K562 (cell line): ENCODE results near the gene HEMK1. TPM values are rescaled to one million over a fixed set of nuclear protein-coding genes. Genes with fewer than 3 reads are reported as not detected.

Source experiments
- ATAC-seq: fragments of 200-7000 bp; cut with Tn5 transposase; 3 replicates; pipeline ENCODE4 v1.9.1; 2020; ENCODE audit warnings: moderate library complexity
- BruUV-seq: library from RNA; stranded (reverse); fragments of 400-500 nt; replicated peaks from 2 replicates; lab custom pipeline; 2021; lab: Mats Ljungman, UMichigan
- CTCF ChIA-PET: fragments of 300-600 bp; formaldehyde crosslinking; extraction: SDS; loops from one replicate; lab custom pipeline; 2021; ENCODE audit warnings: low intra/inter-chr PET ratio; lab: Yijun Ruan, JAX
- POLR2A ChIA-PET: fragments of 300-600, 350-650 bp; sonication (Branson Sonifier 250); formaldehyde crosslinking; extraction: SDS; loops from one replicate; lab custom pipeline; 2021; ENCODE audit warnings: antibody characterized with exemption, inconsistent platforms; lab: Yijun Ruan, JAX
- DNase-seq, 4 experiments: peaks; one replicate each; pipeline versions ENCODE4 v3.0.0 to v3.0.0-alpha.2; 2011 to 2018; ENCODE audit warnings: low spot score in 3 of 4, mixed read lengths in 3 of 4; ENCODE audit errors: extremely low read depth in 1 of 4
- FAIRE-seq: peaks from 2 replicates; lab custom pipeline; 2011; peaks lifted over from hg19 to GRCh38; lab: Jason Lieb, UNC
- H2AFZ ChIP-seq: 2 replicates; pipeline ENCODE4 v1.6.0; 2011; ENCODE audit warnings: low read depth, low read length, control low read depth, inconsistent platforms
- H3K27ac ChIP-seq: fragments of 200-600 bp; 3 replicates; pipeline ENCODE4 v1.8.0; 2011; ENCODE audit warnings: low read depth, mild to moderate bottlenecking, control low read depth, inconsistent platforms, low read length, moderate library complexity, mixed read lengths; ENCODE audit errors: extremely low read depth
- H3K27me3 ChIP-seq, 2 experiments: fragments of 300-600 bp in 1 of 2; 2 replicates in 1 of 2; 3 replicates in 1 of 2; pipeline versions ENCODE4 v1.6.0 to v1.8.0; 2011; ENCODE audit warnings: inconsistent platforms in 2 of 2, low read length in 2 of 2, mild to moderate bottlenecking in 1 of 2, mixed read lengths in 1 of 2, moderate library complexity in 1 of 2; ENCODE audit not compliant: control insufficient read depth in 2 of 2, insufficient read depth in 2 of 2
- H3K36me3 ChIP-seq: fragments of 300-600 bp; 3 replicates; pipeline ENCODE4 v1.8.0; 2011; ENCODE audit warnings: mild to moderate bottlenecking, low read length, inconsistent platforms; ENCODE audit not compliant: control insufficient read depth, insufficient read depth
- H3K4me1 ChIP-seq, 2 experiments: fragments of 200-600 bp in 1 of 2; replicated peaks in 1 of 2; 2 replicates in 1 of 2; 3 replicates in 1 of 2; pipeline versions ENCODE4 v1.5.1 to v1.8.0; 2011; ENCODE audit warnings: inconsistent platforms in 2 of 2, low read length in 2 of 2, mild to moderate bottlenecking in 1 of 2, mixed read lengths in 1 of 2, moderate library complexity in 1 of 2; ENCODE audit not compliant: control insufficient read depth in 2 of 2, insufficient read depth in 2 of 2
- H3K4me2 ChIP-seq: 2 replicates; pipeline ENCODE4 v1.6.1; 2011; ENCODE audit warnings: low read length, control low read depth, inconsistent platforms, mixed read lengths; ENCODE audit not compliant: insufficient read depth
- H3K4me3 ChIP-seq: fragments of 200-600 bp; sonication (generic), shearing (Covaris generic); 2 replicates; pipeline ENCODE4 v1.5.1; 2016; ENCODE audit warnings: control low read depth, inconsistent platforms
- H3K79me2 ChIP-seq: fragments of 200-600 bp; 3 replicates; pipeline ENCODE4 v1.8.0; 2011; ENCODE audit warnings: low read length, inconsistent platforms; ENCODE audit not compliant: control insufficient read depth, insufficient read depth
- H3K9ac ChIP-seq, 2 experiments: 2 replicates each; pipeline versions ENCODE4 v1.6.0 to v1.6.1; 2011; ENCODE audit warnings: low read depth in 2 of 2, low read length in 2 of 2, control low read depth in 1 of 2, inconsistent platforms in 1 of 2, mild to moderate bottlenecking in 1 of 2, mixed read lengths in 1 of 2; ENCODE audit not compliant: insufficient read depth in 1 of 2
- H3K9me1 ChIP-seq: one replicate; pipeline ENCODE4 v1.6.0; 2011; ENCODE audit warnings: inconsistent platforms, mild to moderate bottlenecking, low read length, moderate library complexity; ENCODE audit not compliant: control insufficient read depth, insufficient read depth
- H3K9me3 ChIP-seq: replicated peaks from 2 replicates; pipeline ENCODE4 v1.5.1; 2011; ENCODE audit warnings: low read depth, low read length, inconsistent platforms; ENCODE audit not compliant: control insufficient read depth, insufficient read depth
- H4K20me1 ChIP-seq: replicated peaks from 2 replicates; pipeline ENCODE4 v1.6.1; 2011; ENCODE audit warnings: low read length, inconsistent platforms, mixed read lengths; ENCODE audit not compliant: control insufficient read depth, insufficient read depth
- ATF3 ChIP-seq, 2 experiments: fragments of 450-650 bp in 1 of 2; sonication (generic) in 1 of 2; formaldehyde crosslinking in 1 of 2; IDR thresholded peaks in 1 of 2; conservative IDR thresholded peaks in 1 of 2; 2 replicates each; pipeline versions ENCODE4 v1.6.1 to v1.8.1; 2016 to 2023; ENCODE audit warnings: mild to moderate bottlenecking in 2 of 2, moderate library complexity in 2 of 2, inconsistent platforms in 1 of 2, missing genetic modification reagents in 1 of 2
- DDX20 ChIP-seq: fragments of 450-650 bp; IDR thresholded peaks from 2 replicates; pipeline ENCODE4 v1.6.1; 2016; ENCODE audit warnings: missing genetic modification characterization, low read depth, mild to moderate bottlenecking, missing compliant biosample characterization, moderate library complexity
- FOXJ3 ChIP-seq: sonication (generic); formaldehyde crosslinking; IDR thresholded peaks from 2 replicates; pipeline ENCODE4 v1.4.0; 2020; ENCODE audit warnings: mild to moderate bottlenecking, missing genetic modification reagents
- JUN ChIP-seq, 2 experiments: sonication (generic) in 1 of 2; formaldehyde crosslinking in 1 of 2; IDR thresholded peaks; 2 replicates each; pipeline versions ENCODE4 v1.6.1 to v1.8.0; 2012 to 2022; ENCODE audit warnings: borderline replicate concordance in 2 of 2, mild to moderate bottlenecking in 2 of 2, improper control_type of control experiment in 1 of 2, low read depth in 1 of 2, low read length in 1 of 2, missing genetic modification reagents in 1 of 2
- L3MBTL2 ChIP-seq: fragments of 450-650 bp; IDR thresholded peaks from 2 replicates; pipeline ENCODE4 v1.6.1; 2016; ENCODE audit warnings: mild to moderate bottlenecking, moderate library complexity
- MAFF ChIP-seq: IDR thresholded peaks from 2 replicates; pipeline ENCODE4 v1.6.1; 2012; ENCODE audit warnings: low read length, improper control_type of control experiment
- RBM17 ChIP-seq: fragments of 200-400 bp; formaldehyde crosslinking; IDR thresholded peaks from 2 replicates; pipeline ENCODE4 v1.6.1; 2017; ENCODE audit warnings: low read depth, mild to moderate bottlenecking, low read length, borderline replicate concordance
- RFX7 ChIP-seq: fragments of 250-450 bp; sonication (Bioruptor Pico); IDR thresholded peaks from 2 replicates; pipeline ENCODE4 v1.5.1; 2021; ENCODE audit warnings: mild to moderate bottlenecking
- SPI1 ChIP-seq: IDR thresholded peaks from 2 replicates; pipeline ENCODE4 v1.6.1; 2011; ENCODE audit warnings: low read depth, low read length, control low read depth, borderline replicate concordance
- THRA ChIP-seq: fragments of 450-650 bp; IDR thresholded peaks from 2 replicates; pipeline ENCODE4 v1.6.1; 2017; ENCODE audit warnings: mild to moderate bottlenecking, moderate library complexity
- THRB ChIP-seq: fragments of 450-650 bp; formaldehyde crosslinking; conservative IDR thresholded peaks from 2 replicates; pipeline ENCODE4 v1.4.0; 2022; ENCODE audit warnings: mild to moderate bottlenecking, missing genetic modification characterization
- ZFP1 ChIP-seq: fragments of 450-650 bp; formaldehyde crosslinking; IDR thresholded peaks from 2 replicates; pipeline ENCODE4 v1.4.0; 2020; ENCODE audit warnings: mild to moderate bottlenecking, mixed read lengths
- WGBS: fragments of 100-300 bp; shearing (Covaris generic); methylation state at CpG from one replicate; pipeline ENCODE4 v1.1.6; 2016; ENCODE audit warnings: low coverage, mixed read lengths; ENCODE audit not compliant: insufficient coverage; ENCODE audit errors: missing lambda C conversion rate; 5-methylcytosine and 5-hydroxymethylcytosine counted together
- in situ Hi-C: fragments of 300-500 bp; cut with MboI; formaldehyde crosslinking; loops from 4 replicates; pipeline ENCODE4 v1.15.0; 2018; ENCODE audit warnings: inconsistent platforms, mixed read lengths
- intact Hi-C: fragments of 100-400 bp; cut with micrococcal nuclease; formaldehyde crosslinking; loops from 2 replicates; pipeline ENCODE4 v1.14.2; 2022
- polyA plus RNA-seq, 8 experiments: library from polyadenylated mRNA; depleted of rRNA in 4 of 8; stranded (reverse) in 5 of 8; unstranded in 3 of 8; fragments of >200 nt; fragmentation: Nextera tagmentation in 2 of 8; fragmentation: Illumina TruSeq in 1 of 8; extraction: Ambion mirVana in 2 of 8; extraction: Trizol in 1 of 8; gene quantifications; 2 replicates each; pipeline versions ENCODE4 v1.2.1 to v1.2.3, GENCODE V29; 2011 to 2014; ENCODE audit warnings: inconsistent platforms in 1 of 8, missing spikeins in 1 of 8
- total RNA-seq, 7 experiments: library from RNA; depleted of rRNA in 6 of 7; stranded (reverse); fragments of >200 nt in 6 of 7; fragmentation: Illumina TruSeq in 2 of 7; extraction: Trizol in 2 of 7; gene quantifications; 2 replicates each; pipeline versions ENCODE4 v1.2.1 to v1.2.3, GENCODE V29; 2011 to 2021; ENCODE audit warnings: low replicate concordance in 1 of 7
- TF ChIP-seq, protein P1 (sequence below): IDR thresholded peaks from 2 replicates; pipeline ENCODE4 v1.6.1; 2011; ENCODE audit not compliant: insufficient read length; ENCODE audit errors: extremely low read depth

HEMK1 gene
- total and polyA plus RNA-seq, 9 of the 15 experiments (the other 6 are each of a cell fraction or from before 2014, with no cell fraction given), result 2.0 to 16.8 (median 11.4) TPM

DNA sequence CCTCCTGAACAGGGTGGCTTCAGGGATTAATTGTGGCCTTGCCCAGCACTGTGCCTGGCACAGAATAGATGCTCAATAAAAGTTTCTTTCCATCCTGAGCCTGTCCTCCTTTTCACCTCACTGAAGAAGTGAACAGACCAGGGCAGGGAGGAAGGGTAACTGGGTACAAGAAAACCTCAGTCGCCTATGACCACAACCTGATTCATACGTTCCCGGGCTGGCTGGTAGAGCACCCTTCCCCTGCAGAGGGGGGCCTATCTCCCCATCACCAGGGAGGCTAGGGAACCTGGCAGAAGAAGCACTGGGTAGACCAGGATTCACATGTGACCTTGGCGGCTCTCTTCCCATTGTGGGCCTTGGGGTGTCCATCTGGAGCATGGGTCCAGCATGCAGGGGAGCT lies 38.1 kb upstream of the HEMK1 start:
- CTCF ChIA-PET, result no interaction called here
- no peak for DNase-seq
- FAIRE-seq, result no peak
- TF ChIP-seq RBM17 (no peak), JUN (IDR thresholded peaks at IDR 0.05; ENCODE audit: borderline replicate concordance, low read depth, low read length) (no peak), JUN (CRISPR knock-in tag; IDR thresholded peaks at IDR 0.05; ENCODE audit: borderline replicate concordance) (no peak), SPI1 (no peak), THRA (no peak), FOXJ3 (CRISPR knock-in tag) (no peak), THRB (CRISPR knock-in tag) (no peak), RFX7 (no peak), MAFF (no peak), ZFP1 (CRISPR knock-in tag) (no peak), ATF3 (IDR thresholded peaks at IDR 0.05) (no peak), ATF3 (CRISPR knock-in tag; conservative IDR thresholded peaks at IDR 0.05) (no peak), L3MBTL2 (no peak), DDX20 (tag) (no peak)
- TF ChIP-seq, protein P1, sequence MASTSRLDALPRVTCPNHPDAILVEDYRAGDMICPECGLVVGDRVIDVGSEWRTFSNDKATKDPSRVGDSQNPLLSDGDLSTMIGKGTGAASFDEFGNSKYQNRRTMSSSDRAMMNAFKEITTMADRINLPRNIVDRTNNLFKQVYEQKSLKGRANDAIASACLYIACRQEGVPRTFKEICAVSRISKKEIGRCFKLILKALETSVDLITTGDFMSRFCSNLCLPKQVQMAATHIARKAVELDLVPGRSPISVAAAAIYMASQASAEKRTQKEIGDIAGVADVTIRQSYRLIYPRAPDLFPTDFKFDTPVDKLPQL, result no peak
- H3K27me3 ChIP-seq, result no peaks in the 10 kb centered on the region
- WGBS, result 24% methylated on average over 4 of the region's 4 CpGs
- no peak overlapping the region for H3K27ac ChIP-seq
- H3K4me1 ChIP-seq, result peaks cover 0 to 25% of the 10 kb centered on the region in 2 experiments; a peak in 2 of 5 replicates
- BruUV-seq, result no TSS peak
- no peak overlapping the region for H3K9ac ChIP-seq
- POLR2A ChIA-PET, result no interaction called here
- intact Hi-C loops (no loop called here), in situ Hi-C loops (no loop called here)
- H3K4me2 ChIP-seq, result no peak overlapping the region
- H4K20me1 ChIP-seq, result no peaks in the 10 kb centered on the region
- no peaks in the 10 kb centered on the region for H3K36me3 ChIP-seq
- no peaks in the 10 kb centered on the region for H3K9me1 ChIP-seq
- no peak overlapping the region for H3K4me3 ChIP-seq
- no peak overlapping the region for H2AFZ ChIP-seq
- no peaks in the 10 kb centered on the region for H3K79me2 ChIP-seq
- no peaks in the 10 kb centered on the region for H3K9me3 ChIP-seq
- no peak for ATAC-seq
